HG03439 (cell line): ENCODE results near the gene HAGH.

Experiments used
- ATAC-seq: cut with Tn5 transposase; IDR thresholded peaks from one replicate; pipeline ENCODE4 v1.9.1; 2021; ENCODE audit warnings: mild to moderate bottlenecking, moderate library complexity; ENCODE audit not compliant: unreplicated experiment

Gene HAGH

GRCh38 chr16:1832838-1833454 lies 6.3 kb upstream of the HAGH start:
- no peak for ATAC-seq

GRCh38 chr16:1831186-1832075 lies 4.8 kb upstream of the HAGH start:
- ATAC-seq, result no peak

- ATAC-seq, result no peak
Measured at GRCh38 chr16:1830213-1830612, 3.6 kb upstream of the HAGH start.

DNA sequence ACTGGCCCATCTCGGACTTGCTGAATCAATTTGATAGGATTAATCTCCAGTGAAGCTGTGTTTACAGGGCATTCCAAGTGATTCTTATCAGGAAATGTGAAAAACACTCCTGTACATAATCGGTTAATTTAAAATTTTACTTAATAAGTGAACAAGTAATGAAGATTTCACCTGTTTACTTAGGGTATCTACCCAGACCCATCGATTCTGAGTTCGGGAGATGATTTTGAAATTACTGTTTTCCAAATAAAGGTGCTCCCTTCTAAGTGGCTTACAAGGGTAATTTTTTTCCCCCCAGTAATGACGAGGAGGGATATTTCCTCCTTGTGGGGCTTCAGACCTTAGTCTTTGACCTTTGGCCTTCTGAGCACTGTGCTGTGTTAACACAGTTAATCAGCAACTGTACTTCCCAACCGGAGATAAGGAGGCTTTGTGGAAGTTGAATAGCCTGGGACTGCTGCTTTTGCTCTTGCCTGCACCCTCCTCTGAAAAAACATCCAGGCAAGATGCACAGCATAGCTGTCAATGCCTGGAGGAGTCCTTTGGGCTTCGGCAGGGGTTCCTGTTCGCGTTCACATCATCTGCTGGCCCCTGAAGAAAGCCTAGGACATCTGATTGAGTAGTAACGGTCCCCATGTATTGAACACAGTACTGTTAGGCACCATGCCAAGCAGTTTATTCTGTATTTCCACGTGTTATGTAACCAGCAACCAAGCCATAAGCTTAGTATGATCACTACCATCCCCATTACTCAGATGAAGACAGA lies 2.2 kb upstream of the HAGH start:
- ATAC-seq, result no peak

GRCh38 chr16:1825864-1826690 lies 548 bp downstream of the HAGH start:
- peak; percentile 52 for ATAC-seq

GRCh38 chr16:1825381-1825863 lies 1.2 kb downstream of the HAGH start:
- ATAC-seq, result no peak

GRCh38 chr16:1823821-1824220 lies 2.8 kb downstream of the HAGH start:
- ATAC-seq, result no peak

DNA sequence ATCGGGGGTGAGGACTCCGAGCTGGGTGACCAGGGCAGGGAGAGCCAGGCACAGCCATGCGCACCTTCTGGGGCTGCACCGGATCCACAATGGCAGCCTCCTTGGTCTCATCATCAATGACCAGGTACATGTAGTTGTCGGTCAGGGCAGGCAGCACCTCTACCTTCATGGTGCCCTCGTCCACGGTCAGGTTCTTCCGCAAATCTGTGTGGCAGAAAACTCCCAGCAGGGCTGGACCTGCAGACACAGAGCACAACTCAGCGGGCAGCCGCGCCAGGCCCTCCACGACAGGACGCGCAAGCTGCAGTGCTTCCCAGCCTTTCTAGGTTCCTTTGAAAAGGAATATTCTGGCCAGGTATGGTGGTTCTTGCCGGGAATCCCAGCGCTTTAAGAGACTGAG lies 3.8 kb downstream of the HAGH start:
- ATAC-seq, result no peak

DNA sequence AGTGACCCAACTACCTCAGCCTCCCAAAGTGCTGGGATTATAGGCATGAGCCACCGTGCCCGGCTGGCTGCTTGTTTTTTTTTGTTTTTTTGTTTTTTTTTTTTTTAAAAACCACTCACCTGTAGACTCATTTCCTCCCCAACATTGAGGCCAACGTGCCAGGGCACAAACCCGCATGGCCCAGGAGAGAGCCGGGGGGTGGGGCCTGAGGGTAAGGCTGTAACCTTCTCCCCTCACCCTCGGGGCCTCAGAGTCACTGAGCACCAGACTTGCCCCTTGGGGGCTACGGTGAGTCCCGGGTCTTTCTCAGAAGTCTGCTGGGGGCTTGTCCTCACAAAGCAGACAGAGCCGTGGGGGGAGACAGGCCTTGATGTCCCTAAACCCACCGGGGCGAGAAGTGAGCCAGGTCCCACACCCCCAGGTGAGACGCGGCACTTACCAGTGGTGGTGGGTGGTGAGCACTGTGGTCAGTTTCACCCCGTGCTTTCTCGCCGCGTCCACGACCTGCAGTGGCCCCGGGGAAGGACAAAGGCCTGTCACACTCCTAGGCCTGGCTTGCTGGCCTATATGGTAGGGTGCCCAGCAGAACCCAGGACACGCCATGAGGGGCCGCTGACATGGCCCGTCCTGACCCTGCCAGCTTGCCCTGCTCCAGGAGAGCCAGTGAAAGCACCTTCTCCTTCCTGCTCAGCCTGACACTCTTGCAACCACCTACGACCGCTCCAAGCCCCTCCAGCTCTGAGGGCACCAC lies 4.6 kb downstream of the HAGH start:
- no peak for ATAC-seq

DNA sequence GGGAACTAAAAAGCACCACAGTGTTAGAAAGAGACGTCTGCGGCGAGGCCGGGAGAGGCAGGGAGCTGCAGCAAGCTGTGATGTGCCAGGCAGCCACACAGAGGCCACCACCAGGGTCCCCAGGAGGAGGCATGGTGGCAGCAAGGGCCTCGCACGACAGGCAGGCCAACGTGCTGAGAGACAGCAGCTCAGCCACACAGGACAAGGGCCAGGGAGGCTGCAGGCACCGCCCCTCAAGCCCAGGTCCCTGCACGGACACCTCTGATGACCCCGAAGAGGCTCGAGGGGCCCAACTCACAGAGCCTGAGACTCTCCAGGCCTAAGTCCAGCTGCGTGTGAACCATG lies 5.7 kb downstream of the HAGH start:
- ATAC-seq, result no peak

DNA sequence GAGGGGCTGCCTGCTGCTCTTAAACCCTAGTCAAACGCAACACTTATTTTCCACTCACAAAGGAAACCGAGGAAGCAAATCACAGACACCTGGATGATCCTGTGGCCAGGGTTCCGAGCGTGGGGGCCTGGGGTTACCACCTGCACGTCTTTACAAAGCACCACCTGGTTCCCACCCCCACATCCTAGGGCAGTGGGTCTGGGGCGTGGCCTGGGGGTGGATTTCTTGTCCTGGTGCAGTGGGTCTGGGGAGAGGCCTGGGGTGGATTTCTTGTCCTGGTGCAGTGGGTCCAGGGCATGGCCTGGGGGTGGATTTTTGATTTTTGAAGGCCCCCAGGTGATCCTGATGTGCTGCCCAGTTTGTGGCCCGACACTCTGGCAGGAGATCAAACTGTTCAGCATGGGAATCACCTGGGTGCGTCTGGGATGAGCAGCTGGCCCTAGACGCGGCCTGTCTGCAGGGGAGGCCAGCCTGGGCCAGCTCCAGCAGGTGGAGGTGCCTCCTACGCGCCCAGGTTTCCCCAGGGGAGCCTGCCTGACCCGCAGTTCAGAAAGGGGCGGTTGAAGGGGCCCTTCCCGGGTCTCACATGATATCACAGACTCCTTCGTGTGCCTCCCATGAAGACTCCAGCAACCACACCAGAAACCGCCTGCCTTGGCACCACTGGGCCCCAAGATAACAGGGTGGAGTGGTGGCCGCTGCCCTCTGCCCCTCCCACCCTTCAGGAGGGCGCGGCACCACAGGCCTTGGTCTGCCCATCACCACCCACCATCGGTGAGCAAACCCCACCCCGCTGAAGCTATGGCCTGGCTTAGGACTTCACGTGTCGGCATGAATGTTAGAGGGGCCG lies 6.3 kb downstream of the HAGH start:
- no peak for ATAC-seq

DNA sequence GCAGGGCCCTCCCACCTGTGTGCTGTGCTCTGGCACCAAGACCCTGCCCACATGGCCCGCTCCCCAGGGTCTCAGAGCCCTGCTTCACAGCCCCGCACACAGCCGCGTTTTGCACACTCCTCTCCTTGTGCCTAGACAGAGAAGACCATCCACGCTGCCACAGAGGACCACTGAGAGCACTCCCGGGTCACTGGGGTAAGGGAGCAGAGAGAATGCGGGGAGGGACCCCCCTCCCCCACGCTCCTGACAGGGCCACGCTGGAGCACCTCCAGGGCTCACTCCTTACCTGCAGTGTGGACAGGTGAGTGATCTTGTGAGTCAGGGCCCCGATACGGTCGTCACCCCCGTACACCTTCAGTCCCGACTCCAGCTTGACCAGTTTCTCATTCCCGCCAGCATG lies 7.0 kb downstream of the HAGH start:
- ATAC-seq, result no peak

DNA sequence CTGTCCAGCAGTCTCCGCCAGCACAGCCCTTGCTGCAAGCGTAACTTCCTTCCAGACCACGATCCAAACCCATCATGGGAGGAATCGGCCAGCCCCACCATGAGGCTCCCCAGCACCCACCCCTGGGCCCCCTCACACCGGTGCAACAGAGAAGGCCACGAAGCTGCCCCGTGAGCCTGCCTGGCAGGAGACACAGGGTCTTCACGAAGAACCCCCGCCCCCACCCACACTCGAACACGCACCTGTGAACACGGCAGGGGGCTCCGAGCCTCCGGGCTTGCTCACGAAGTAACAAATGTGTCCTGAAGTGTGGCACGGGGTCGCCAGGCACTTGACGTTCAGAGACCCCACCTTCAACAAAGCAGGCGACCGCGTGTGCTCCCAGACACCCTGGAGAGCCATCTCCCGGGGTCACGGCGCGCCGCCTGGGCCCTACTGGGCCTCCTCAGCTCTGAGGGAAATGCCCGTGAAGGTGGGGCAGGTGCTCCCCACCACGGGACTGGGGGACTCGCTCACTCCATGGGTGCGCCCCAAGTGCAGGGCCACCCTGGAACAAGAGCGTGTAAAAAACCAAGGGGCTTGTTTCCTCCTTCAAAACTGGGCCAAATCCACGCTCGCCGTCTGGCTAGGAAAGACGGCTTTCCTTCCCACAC lies 7.6 kb downstream of the HAGH start:
- no peak for ATAC-seq

GRCh38 chr16:1818204-1818872 lies 8.3 kb downstream of the HAGH start:
- ATAC-seq, result no peak

- no peak for ATAC-seq
Measured at GRCh38 chr16:1817716-1818115, 8.9 kb downstream of the HAGH start.

DNA sequence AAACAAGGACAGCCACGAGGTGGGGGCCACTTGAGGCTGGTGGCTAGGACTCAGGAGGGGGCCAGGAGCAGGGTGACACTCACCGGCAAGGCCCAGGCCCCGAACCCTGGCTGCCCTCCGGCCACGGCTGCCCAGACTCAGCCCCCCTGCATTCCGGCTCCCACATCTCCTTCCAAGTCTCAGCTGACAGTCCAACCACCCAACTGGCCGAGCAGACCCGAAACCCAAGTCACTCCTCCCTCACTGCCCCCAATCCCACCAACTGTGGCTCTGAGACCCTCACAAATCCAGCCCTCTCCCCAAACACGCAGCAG lies 9.4 kb downstream of the HAGH start:
- no peak for ATAC-seq

- ATAC-seq, result no peak
Measured at GRCh38 chr16:1816396-1817275, 10.0 kb downstream of the HAGH start.
